Fibroblast of villous mesenchyme (primary cell): ENCODE results near the gene KLHL17. TPM values are rescaled to one million over a fixed set of nuclear protein-coding genes. Genes with fewer than 3 reads are reported as not detected.
A peak's percentile ranks its signal among the peaks of the same experiment; 100 is the strongest.

ENCODE experiments used
- DNase-seq: peaks from one replicate; pipeline ENCODE4 v3.0.0-alpha.2; 2010; ENCODE audit warnings: low read depth
- H3K4me3 ChIP-seq: 2 replicates; pipeline ENCODE4 v1.5.1; 2011; ENCODE audit warnings: low read depth, mild to moderate bottlenecking, low read length
- CTCF ChIP-seq: IDR thresholded peaks from 2 replicates; pipeline ENCODE4 v1.5.1; 2012; ENCODE audit warnings: low read depth, mild to moderate bottlenecking, low read length; ENCODE audit not compliant: insufficient read depth
- total RNA-seq: library from RNA; depleted of rRNA; stranded (reverse); fragments of >200 nt; gene quantifications from 2 replicates; pipeline ENCODE4 v1.2.3, GENCODE V29; 2012

The KLHL17 gene
- total RNA-seq, 1 donor: 6.0 TPM

GRCh38 chr1:941588-942383, 18.6 kb upstream of the KLHL17 start:
- TF ChIP-seq CTCF: no peak
- peak; percentile 74 for DNase-seq
- H3K4me3 ChIP-seq: peak overlapping the region; percentile 55

GRCh38 chr1:942411-942821, 18.0 kb upstream of the KLHL17 start:
- no peak for DNase-seq
- peak overlapping the region; percentile 55 for H3K4me3 ChIP-seq
- TF ChIP-seq CTCF: no peak

- peak; percentile 72 for DNase-seq
- peak overlapping the region; percentile 55 for H3K4me3 ChIP-seq
- no peak for TF ChIP-seq CTCF
Observed at GRCh38 chr1:942864-943533, 17.4 kb upstream of the KLHL17 start.

- no peak for DNase-seq
- H3K4me3 ChIP-seq: no peak overlapping the region
- TF ChIP-seq CTCF: no peak
Observed at GRCh38 chr1:943545-944340, 16.6 kb upstream of the KLHL17 start.

- DNase-seq: peak; percentile 85
- no peak for TF ChIP-seq CTCF
- H3K4me3 ChIP-seq: no peak overlapping the region
Observed at GRCh38 chr1:944341-945325, 15.8 kb upstream of the KLHL17 start.
